ENCODE results near the gene PROB1.
"Not testable (repeated sequence)": the region's sequence is repeated elsewhere in the genome, so short reads cannot be mapped to it uniquely, and the experiment has no call there.

Gene PROB1

GRCh38 chr5:139413153-139413552 lies 18.2 kb upstream of the PROB1 start:
- H2BK15ac ChIP-seq (ENCODE audit: low read length), result no peak overlapping the region
- H3K18ac ChIP-seq (ENCODE audit: low read length), result no peak overlapping the region
- no peak overlapping the region for H2AFZ ChIP-seq (ENCODE audit: low read length)
- no peak overlapping the region for H2BK120ac ChIP-seq (ENCODE audit: low read depth, low read length)
- no peak overlapping the region for H4K91ac ChIP-seq (ENCODE audit: low read depth, low read length, poor library complexity)
- H2AK5ac ChIP-seq (ENCODE audit: low read depth, low read length), result no peak overlapping the region
- peaks cover 18 to 55% of the 10 kb centered on the region in 2 donors for H3K36me3 ChIP-seq (replicated peaks in 1 of 2; ENCODE audit: control insufficient read depth in 2 of 2, insufficient read depth in 2 of 2, low read length in 2 of 2)
- no peaks in the 10 kb centered on the region for H3K27me3 ChIP-seq (ENCODE audit: control insufficient read depth in 3 of 3, insufficient read depth in 3 of 3, low read depth in 1 of 3, low read length in 3 of 3)
- H2BK5ac ChIP-seq (ENCODE audit: low read length), result no peak overlapping the region
- no peak overlapping the region for H3K4ac ChIP-seq (ENCODE audit: low read length)
- H3K14ac ChIP-seq (ENCODE audit: low read length), result no peak overlapping the region
- DNase-seq (ENCODE audit: low spot score), result no peak
- no peak overlapping the region for H3K27ac ChIP-seq (replicated peaks; ENCODE audit: low read length)
- no peak overlapping the region for H2BK12ac ChIP-seq (ENCODE audit: low read length)
- no peaks in the 10 kb centered on the region for H3K79me1 ChIP-seq (ENCODE audit: low read depth, low read length)
- no CpG with 5 or more reads among the region's 6 CpGs for WGBS, 2 donors (ENCODE audit: extremely low coverage in 2 of 2, insufficient read length in 2 of 2, insufficient replicate concordance in 1 of 2)
- H4K8ac ChIP-seq (ENCODE audit: low read depth, low read length), result no peak overlapping the region
- no peaks in the 10 kb centered on the region for H3K9me3 ChIP-seq (replicated peaks in 1 of 2; ENCODE audit: control insufficient read depth in 2 of 2, insufficient read depth in 1 of 2, low read depth in 1 of 2, low read length in 2 of 2)
- H3K23ac ChIP-seq (ENCODE audit: low read depth, low read length, poor library complexity), result no peak overlapping the region
- H3K9ac ChIP-seq (ENCODE audit: low read depth, low read length, poor library complexity), result no peak overlapping the region
- H3K4me1 ChIP-seq (ENCODE audit: control insufficient read depth in 2 of 2, insufficient read depth in 1 of 2, low read depth in 1 of 2, low read length in 2 of 2), result no peaks in the 10 kb centered on the region
- H3K4me3 ChIP-seq (ENCODE audit: low read length in 2 of 2), result no peak overlapping the region
- no peak overlapping the region for H3K4me2 ChIP-seq (ENCODE audit: insufficient read depth, low read length, poor library complexity, severe bottlenecking)

GRCh38 chr5:139410993-139411828 lies 16.3 kb upstream of the PROB1 start:
- Histone ChIP-seq H3K27ac (replicated peaks; ENCODE audit: low read length) (no peak overlapping the region), H2AFZ (ENCODE audit: low read length) (no peak overlapping the region), H3K4me2 (ENCODE audit: insufficient read depth, low read length, poor library complexity, severe bottlenecking) (no peak overlapping the region), H2BK12ac (ENCODE audit: low read length) (no peak overlapping the region), H2BK120ac (ENCODE audit: low read depth, low read length) (no peak overlapping the region), H2AK5ac (ENCODE audit: low read depth, low read length) (no peak overlapping the region), H3K27me3 (ENCODE audit: control insufficient read depth in 3 of 3, insufficient read depth in 3 of 3, low read depth in 1 of 3, low read length in 3 of 3) (no peaks in the 10 kb centered on the region), H3K36me3 (replicated peaks in 1 of 2; ENCODE audit: control insufficient read depth in 2 of 2, insufficient read depth in 2 of 2, low read length in 2 of 2) (peaks cover 10 to 40% of the 10 kb centered on the region in 2 donors), H3K4me3 (ENCODE audit: low read length in 2 of 2) (no peak overlapping the region), H3K23ac (ENCODE audit: low read depth, low read length, poor library complexity) (no peak overlapping the region), H2BK5ac (ENCODE audit: low read length) (no peak overlapping the region), H3K18ac (ENCODE audit: low read length) (no peak overlapping the region), H3K4me1 (ENCODE audit: control insufficient read depth in 2 of 2, insufficient read depth in 1 of 2, low read depth in 1 of 2, low read length in 2 of 2) (no peaks in the 10 kb centered on the region), H3K14ac (ENCODE audit: low read length) (no peak overlapping the region), H3K4ac (ENCODE audit: low read length) (no peak overlapping the region), H2BK15ac (ENCODE audit: low read length) (no peak overlapping the region), H4K8ac (ENCODE audit: low read depth, low read length) (no peak overlapping the region), H3K9me3 (replicated peaks in 1 of 2; ENCODE audit: control insufficient read depth in 2 of 2, insufficient read depth in 1 of 2, low read depth in 1 of 2, low read length in 2 of 2) (no peaks in the 10 kb centered on the region), H3K9ac (ENCODE audit: low read depth, low read length, poor library complexity) (no peak overlapping the region), H4K91ac (ENCODE audit: low read depth, low read length, poor library complexity) (no peak overlapping the region), H3K79me1 (ENCODE audit: low read depth, low read length) (no peaks in the 10 kb centered on the region)
- no CpG with 5 or more reads among the region's 17 CpGs for WGBS, 2 donors (ENCODE audit: extremely low coverage in 2 of 2, insufficient read length in 2 of 2, insufficient replicate concordance in 1 of 2)
- no peak for DNase-seq (ENCODE audit: low spot score)

- H2BK12ac ChIP-seq (ENCODE audit: low read length), result no peak overlapping the region
- H4K91ac ChIP-seq (ENCODE audit: low read depth, low read length, poor library complexity), result no peak overlapping the region
- H3K27ac ChIP-seq (replicated peaks; ENCODE audit: low read length), result no peak overlapping the region
Measured at GRCh38 chr5:139410121-139410992, 15.5 kb upstream of the PROB1 start.

GRCh38 chr5:139409116-139409515 lies 14.2 kb upstream of the PROB1 start:
- not testable (repeated sequence) for H3K4me3 ChIP-seq (ENCODE audit: low read length in 2 of 2); DNase-seq (ENCODE audit: low spot score); H3K27ac ChIP-seq (replicated peaks; ENCODE audit: low read length); H3K4ac ChIP-seq (ENCODE audit: low read length); H3K23ac ChIP-seq (ENCODE audit: low read depth, low read length, poor library complexity); H2AFZ ChIP-seq (ENCODE audit: low read length); H3K79me1 ChIP-seq (ENCODE audit: low read depth, low read length); H2BK15ac ChIP-seq (ENCODE audit: low read length); H2BK12ac ChIP-seq (ENCODE audit: low read length); H4K8ac ChIP-seq (ENCODE audit: low read depth, low read length); H3K9ac ChIP-seq (ENCODE audit: low read depth, low read length, poor library complexity); H3K27me3 ChIP-seq (ENCODE audit: control insufficient read depth in 3 of 3, insufficient read depth in 3 of 3, low read depth in 1 of 3, low read length in 3 of 3); H2BK5ac ChIP-seq (ENCODE audit: low read length); H2BK120ac ChIP-seq (ENCODE audit: low read depth, low read length); H3K14ac ChIP-seq (ENCODE audit: low read length); H2AK5ac ChIP-seq (ENCODE audit: low read depth, low read length); H4K91ac ChIP-seq (ENCODE audit: low read depth, low read length, poor library complexity); H3K4me1 ChIP-seq (ENCODE audit: control insufficient read depth in 2 of 2, insufficient read depth in 1 of 2, low read depth in 1 of 2, low read length in 2 of 2); H3K9me3 ChIP-seq (replicated peaks in 1 of 2; ENCODE audit: control insufficient read depth in 2 of 2, insufficient read depth in 1 of 2, low read depth in 1 of 2, low read length in 2 of 2); H3K4me2 ChIP-seq (ENCODE audit: insufficient read depth, low read length, poor library complexity, severe bottlenecking); H3K18ac ChIP-seq (ENCODE audit: low read length)
- no CpG with 5 or more reads among the region's 5 CpGs for WGBS, 2 donors (ENCODE audit: extremely low coverage in 2 of 2, insufficient read length in 2 of 2, insufficient replicate concordance in 1 of 2)
- peaks cover 6 to 20% of the 10 kb centered on the region in 2 donors for H3K36me3 ChIP-seq (replicated peaks in 1 of 2; ENCODE audit: control insufficient read depth in 2 of 2, insufficient read depth in 2 of 2, low read length in 2 of 2)

More at GRCh38 chr5:139410121-139410992, 15.5 kb upstream of the PROB1 start:
- H3K79me1 ChIP-seq (ENCODE audit: low read depth, low read length), result no peaks in the 10 kb centered on the region
- no peak for DNase-seq (ENCODE audit: low spot score)
- H2BK120ac ChIP-seq (ENCODE audit: low read depth, low read length), result no peak overlapping the region
- no peak overlapping the region for H2BK5ac ChIP-seq (ENCODE audit: low read length)
- H2BK15ac ChIP-seq (ENCODE audit: low read length), result no peak overlapping the region
- no peak overlapping the region for H4K8ac ChIP-seq (ENCODE audit: low read depth, low read length)
- H3K9me3 ChIP-seq (replicated peaks in 1 of 2; ENCODE audit: control insufficient read depth in 2 of 2, insufficient read depth in 1 of 2, low read depth in 1 of 2, low read length in 2 of 2), result no peaks in the 10 kb centered on the region
- no peak overlapping the region for H3K9ac ChIP-seq (ENCODE audit: low read depth, low read length, poor library complexity)
- H3K4me2 ChIP-seq (ENCODE audit: insufficient read depth, low read length, poor library complexity, severe bottlenecking), result no peak overlapping the region
- no peak overlapping the region for H3K4ac ChIP-seq (ENCODE audit: low read length)
- no peak overlapping the region for H3K23ac ChIP-seq (ENCODE audit: low read depth, low read length, poor library complexity)
- no peak overlapping the region for H3K14ac ChIP-seq (ENCODE audit: low read length)
- peaks cover 8 to 31% of the 10 kb centered on the region in 2 donors for H3K36me3 ChIP-seq (replicated peaks in 1 of 2; ENCODE audit: control insufficient read depth in 2 of 2, insufficient read depth in 2 of 2, low read length in 2 of 2)
- H3K4me3 ChIP-seq (ENCODE audit: low read length in 2 of 2), result no peak overlapping the region
- no peak overlapping the region for H3K18ac ChIP-seq (ENCODE audit: low read length)
- WGBS, 2 donors (ENCODE audit: extremely low coverage in 2 of 2, insufficient read length in 2 of 2, insufficient replicate concordance in 1 of 2), result no CpG with 5 or more reads among the region's 6 CpGs
- H2AK5ac ChIP-seq (ENCODE audit: low read depth, low read length), result no peak overlapping the region
- no peaks in the 10 kb centered on the region for H3K4me1 ChIP-seq (ENCODE audit: control insufficient read depth in 2 of 2, insufficient read depth in 1 of 2, low read depth in 1 of 2, low read length in 2 of 2)
- no peaks in the 10 kb centered on the region for H3K27me3 ChIP-seq (ENCODE audit: control insufficient read depth in 3 of 3, insufficient read depth in 3 of 3, low read depth in 1 of 3, low read length in 3 of 3)
- no peak overlapping the region for H2AFZ ChIP-seq (ENCODE audit: low read length)
